Tibial nerve (tissue), 3 donors: ENCODE measurements around the gene GPC5.

ENCODE experiments used
- POLR2A ChIP-seq, 2 donors: fragments of 450-650 bp; IDR thresholded peaks; one replicate each; pipeline ENCODE4 v1.6.1; 2017; ENCODE audit warnings: antibody characterized with exemption in 2 of 2, mild to moderate bottlenecking in 2 of 2, moderate library complexity in 2 of 2
- TF ChIP-seq, protein P1 (sequence below), 5 experiments: fragments of 200-600 bp in 3 of 5; fragments of 450-650 bp in 2 of 5; sonication (generic) in 3 of 5; IDR thresholded peaks; one replicate each; pipeline ENCODE4 v1.5.1; 2016 to 2019; ENCODE audit warnings: antibody characterized with exemption in 5 of 5, mild to moderate bottlenecking in 3 of 5, moderate library complexity in 2 of 5

DNA sequence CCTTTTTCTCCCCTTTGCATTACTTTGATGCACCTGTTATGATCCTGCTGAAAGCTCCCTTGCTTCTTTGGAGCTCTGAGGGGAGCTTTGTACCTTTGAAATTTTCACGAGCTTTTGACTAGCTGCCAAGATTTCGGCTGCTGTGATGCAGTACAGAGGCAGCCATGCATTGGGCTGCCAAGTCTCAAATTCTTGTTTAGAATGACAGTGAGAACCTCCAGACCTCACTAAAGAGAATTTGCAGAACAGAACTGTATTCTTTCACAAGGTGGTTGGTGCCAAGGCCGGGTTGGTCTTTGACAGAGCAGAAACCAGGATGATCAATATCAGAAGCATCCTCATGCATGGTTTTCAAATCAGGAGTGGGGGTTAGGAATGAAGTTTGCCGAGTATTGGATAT lies 414.8 kb downstream of the GPC5 start:
- TF ChIP-seq, protein P1, sequence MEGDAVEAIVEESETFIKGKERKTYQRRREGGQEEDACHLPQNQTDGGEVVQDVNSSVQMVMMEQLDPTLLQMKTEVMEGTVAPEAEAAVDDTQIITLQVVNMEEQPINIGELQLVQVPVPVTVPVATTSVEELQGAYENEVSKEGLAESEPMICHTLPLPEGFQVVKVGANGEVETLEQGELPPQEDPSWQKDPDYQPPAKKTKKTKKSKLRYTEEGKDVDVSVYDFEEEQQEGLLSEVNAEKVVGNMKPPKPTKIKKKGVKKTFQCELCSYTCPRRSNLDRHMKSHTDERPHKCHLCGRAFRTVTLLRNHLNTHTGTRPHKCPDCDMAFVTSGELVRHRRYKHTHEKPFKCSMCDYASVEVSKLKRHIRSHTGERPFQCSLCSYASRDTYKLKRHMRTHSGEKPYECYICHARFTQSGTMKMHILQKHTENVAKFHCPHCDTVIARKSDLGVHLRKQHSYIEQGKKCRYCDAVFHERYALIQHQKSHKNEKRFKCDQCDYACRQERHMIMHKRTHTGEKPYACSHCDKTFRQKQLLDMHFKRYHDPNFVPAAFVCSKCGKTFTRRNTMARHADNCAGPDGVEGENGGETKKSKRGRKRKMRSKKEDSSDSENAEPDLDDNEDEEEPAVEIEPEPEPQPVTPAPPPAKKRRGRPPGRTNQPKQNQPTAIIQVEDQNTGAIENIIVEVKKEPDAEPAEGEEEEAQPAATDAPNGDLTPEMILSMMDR (IDR thresholded peaks at IDR 0.05), result no peak
- TF ChIP-seq POLR2A (IDR thresholded peaks at IDR 0.05), result no peak
